GM12874 (cell line): Measurements from ENCODE around the gene MAP3K5.

ENCODE experiments used
- TF ChIP-seq, protein P1 (sequence below): IDR thresholded peaks from 2 replicates; pipeline ENCODE4 v1.5.1; 2011; ENCODE audit warnings: low read depth, mild to moderate bottlenecking, control low read depth, low read length, moderate library complexity; ENCODE audit not compliant: insufficient read depth

Gene MAP3K5

DNA sequence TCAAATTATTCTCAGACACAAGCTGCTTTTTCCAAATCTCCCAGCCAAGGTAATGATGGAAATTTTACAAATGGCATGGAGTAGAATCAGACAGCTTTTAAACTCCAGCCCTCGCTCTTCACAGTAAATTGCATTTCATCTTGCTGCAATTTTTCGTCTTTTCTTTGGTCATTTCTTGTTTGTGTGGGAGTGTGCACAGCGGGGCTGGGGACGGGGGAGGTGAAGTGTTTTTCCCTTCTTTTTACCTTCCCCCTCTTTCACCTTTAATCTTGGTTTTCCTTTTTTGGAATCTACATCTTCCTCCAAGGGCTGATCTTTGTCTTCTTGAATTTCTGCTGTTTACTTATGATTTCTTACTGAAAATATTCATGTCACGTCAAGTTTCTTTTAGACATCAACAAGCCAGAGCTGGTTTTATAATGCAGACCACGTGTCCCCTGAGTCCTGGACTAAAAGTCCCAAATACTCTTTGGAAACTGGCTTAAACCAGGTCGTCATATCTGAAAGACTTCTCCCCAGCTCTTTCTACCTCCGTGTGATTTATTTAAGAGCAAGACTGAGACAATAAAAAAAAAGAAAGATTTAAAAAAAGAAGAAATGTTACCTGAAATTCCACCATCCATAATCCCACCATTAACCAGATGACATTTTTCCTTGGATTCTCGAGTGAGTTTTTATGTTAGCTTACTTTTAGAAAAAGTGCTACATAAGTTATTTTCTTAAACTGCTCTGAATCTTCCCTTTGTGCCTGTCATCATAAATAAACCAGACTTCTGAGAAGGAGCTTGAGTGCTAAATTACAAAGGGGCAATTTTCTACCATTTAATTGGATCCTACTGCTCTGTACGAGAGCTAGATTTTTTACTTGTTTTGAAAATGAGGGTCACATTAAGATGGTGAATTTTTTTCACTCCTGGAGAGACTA, 52.0 kb downstream of the MAP3K5 start:
- TF ChIP-seq, protein P1, sequence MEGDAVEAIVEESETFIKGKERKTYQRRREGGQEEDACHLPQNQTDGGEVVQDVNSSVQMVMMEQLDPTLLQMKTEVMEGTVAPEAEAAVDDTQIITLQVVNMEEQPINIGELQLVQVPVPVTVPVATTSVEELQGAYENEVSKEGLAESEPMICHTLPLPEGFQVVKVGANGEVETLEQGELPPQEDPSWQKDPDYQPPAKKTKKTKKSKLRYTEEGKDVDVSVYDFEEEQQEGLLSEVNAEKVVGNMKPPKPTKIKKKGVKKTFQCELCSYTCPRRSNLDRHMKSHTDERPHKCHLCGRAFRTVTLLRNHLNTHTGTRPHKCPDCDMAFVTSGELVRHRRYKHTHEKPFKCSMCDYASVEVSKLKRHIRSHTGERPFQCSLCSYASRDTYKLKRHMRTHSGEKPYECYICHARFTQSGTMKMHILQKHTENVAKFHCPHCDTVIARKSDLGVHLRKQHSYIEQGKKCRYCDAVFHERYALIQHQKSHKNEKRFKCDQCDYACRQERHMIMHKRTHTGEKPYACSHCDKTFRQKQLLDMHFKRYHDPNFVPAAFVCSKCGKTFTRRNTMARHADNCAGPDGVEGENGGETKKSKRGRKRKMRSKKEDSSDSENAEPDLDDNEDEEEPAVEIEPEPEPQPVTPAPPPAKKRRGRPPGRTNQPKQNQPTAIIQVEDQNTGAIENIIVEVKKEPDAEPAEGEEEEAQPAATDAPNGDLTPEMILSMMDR: no peak

DNA sequence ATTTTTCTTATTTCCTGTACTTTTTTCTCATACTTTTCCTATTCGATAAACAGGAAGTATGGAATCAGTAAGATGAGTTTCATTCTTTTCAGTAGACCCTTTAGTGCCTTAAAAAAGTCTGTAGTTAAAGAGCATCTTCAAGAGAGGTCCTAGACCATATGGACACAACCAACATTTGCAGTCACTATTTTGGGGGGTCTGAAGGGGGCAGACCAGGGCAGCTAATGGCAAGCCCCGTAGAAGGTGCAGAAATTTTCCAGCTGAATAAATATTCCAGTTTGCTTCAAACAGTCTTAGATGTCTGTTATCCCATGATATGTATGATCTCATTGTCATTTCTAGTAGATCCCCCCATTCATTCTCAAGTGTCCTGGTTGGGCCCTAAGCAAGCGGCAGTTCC, 52.8 kb downstream of the MAP3K5 start:
- TF ChIP-seq, protein P1: no peak

DNA sequence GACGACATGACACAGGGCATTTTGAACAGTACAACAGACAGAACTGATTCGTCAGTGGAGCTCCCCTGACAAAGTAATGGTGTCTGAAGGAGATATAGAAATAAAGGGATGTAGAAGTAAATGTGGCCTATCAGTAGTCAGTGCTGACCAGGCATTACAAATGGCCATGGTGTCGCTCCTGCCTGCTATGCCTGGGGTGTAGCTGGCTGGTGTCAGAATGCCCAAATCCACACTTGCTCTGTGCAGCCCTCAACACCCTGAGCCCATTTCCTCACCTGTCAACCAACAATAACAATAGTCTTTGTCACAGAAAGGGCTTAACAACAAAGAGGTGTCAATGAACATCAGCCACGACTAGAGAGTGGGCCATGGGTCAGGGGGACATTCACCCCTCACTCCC, 53.2 kb downstream of the MAP3K5 start:
- TF ChIP-seq, protein P1: no peak

DNA sequence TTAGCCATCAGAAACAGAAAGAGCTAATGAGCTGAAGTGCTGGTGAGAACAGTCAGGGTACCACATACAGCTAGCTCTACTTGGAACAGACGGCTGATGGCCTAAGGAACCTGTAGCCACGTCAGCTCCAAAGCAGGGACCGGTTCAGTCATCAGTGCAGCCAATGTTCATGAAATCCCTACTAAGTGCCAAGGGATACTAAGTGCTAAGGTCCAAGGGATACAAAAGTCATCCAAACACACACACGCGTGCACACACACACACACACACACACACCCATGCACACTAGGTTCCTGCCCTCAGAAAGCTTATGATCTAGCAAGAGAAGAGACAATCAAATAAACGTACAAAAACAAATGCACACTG, 53.6 kb downstream of the MAP3K5 start:
- TF ChIP-seq, protein P1: no peak

DNA sequence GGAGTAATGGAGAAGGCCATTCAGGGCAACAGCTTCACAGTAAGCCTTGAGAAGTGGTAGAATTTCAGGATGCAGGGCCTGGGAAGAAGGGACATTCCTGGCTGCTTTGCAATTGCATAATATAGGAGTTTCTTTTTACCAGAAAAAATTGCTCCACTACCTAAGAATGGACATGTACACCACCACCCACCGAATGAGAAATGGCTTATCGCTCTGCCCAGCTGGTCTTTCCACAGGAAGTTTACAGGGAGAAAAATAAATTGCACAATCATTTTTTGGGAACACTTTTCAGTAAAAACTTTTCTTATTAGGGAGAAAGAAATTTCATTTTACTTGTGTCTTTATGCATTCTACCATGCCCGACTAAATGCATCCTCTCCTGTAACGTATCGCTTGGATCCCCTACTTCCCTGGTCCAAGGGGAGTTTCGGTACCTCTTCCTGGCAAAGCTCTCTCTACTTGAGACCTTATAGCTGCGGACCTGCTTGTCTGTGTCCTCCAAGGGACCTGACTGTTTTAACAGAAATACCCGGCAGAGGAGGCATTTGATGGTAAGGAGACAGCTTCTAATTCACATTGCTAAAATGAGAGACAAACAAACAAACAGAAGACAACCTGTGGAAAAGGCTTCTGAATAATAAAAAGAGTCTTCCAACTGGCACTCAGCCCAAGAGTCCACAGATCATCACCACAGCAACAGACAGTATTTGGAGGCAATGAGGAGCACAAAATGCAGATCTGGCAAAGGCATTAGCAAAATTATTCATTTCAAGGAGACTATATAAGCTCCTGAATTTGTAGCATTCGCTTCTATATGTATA, 54.2 kb downstream of the MAP3K5 start:
- TF ChIP-seq, protein P1: no peak

DNA sequence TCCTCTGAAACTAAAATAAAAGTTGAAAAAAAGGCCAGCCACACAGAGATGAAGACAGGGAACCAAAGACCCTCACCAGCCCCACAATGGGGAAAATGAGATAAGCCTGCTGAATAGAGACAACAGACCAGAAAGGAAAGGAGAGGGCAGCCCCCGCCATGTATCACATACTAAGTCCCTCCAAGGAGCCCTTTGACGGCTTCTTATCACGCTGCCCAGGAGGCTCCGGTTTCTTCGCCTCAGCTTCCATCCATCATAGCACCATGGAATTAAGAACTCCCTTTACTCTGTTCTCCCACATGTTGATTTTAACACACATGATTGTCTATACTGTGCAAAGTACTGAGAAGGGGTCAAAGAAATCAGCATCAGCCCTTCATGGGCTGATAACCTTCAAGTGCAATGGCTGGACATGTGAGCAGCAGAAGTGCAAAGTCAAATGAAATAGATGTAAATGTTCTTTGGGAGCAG, 54.9 kb downstream of the MAP3K5 start:
- TF ChIP-seq, protein P1: no peak

DNA sequence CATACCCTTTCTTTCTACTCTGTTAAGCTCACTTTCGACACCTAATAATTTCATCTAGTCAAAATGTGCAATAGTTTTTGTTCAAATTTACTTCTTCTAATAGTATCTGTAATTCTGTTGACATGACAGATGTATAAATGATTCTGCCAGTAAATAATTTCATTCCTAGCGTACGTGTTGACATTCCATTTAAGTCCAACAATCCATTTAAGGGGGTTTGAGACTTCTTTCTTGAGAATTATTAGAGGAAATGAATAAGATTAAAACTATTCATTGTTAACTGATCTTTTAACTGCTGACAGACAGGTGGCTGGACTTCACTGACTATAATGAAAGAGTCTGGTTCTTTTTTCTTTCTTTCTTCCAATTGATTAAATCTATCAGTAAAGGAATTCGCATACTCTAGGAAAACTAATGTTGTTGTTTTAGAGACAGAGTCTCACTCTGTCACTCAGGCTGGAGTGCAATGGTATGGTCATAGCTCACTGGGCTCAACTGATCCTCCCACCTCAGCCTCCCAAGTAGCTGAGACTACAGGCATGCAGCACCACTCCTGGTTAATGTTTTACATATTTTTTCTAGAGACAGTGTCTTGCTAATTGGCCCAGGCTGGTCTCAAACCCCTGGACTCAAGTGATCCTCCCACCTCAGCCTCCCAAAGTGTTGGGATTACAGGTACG, 55.9 kb downstream of the MAP3K5 start:
- TF ChIP-seq, protein P1: no peak
